SK-N-SH (cell line): ENCODE data around the gene NKX2-2. TPM values are rescaled to one million over a fixed set of nuclear protein-coding genes. Genes with fewer than 3 reads are reported as not detected.

Experiments
- CTCF ChIA-PET: fragments of 300-600, 350-600 bp; formaldehyde crosslinking; extraction: SDS; loops from one replicate; lab custom pipeline; 2021; lab: Yijun Ruan, JAX
- POLR2A ChIA-PET: fragments of 350-600 bp; sonication (Branson Sonifier 250); formaldehyde crosslinking; extraction: SDS; loops from one replicate; lab custom pipeline; 2020; ENCODE audit warnings: antibody characterized with exemption, inconsistent platforms; lab: Yijun Ruan, JAX
- DNase-seq: peaks from one replicate; pipeline ENCODE4 v3.0.0; 2012
- H2AFZ ChIP-seq: fragments of 200-600 bp; sonication (generic); 2 replicates; pipeline ENCODE4 v1.8.1; 2016; ENCODE audit warnings: antibody characterized with exemption, mild to moderate bottlenecking, low read depth
- H3F3A ChIP-seq: fragments of 200-600 bp; sonication (generic); replicated peaks from 2 replicates; pipeline ENCODE3; 2016; ENCODE audit warnings: antibody characterized with exemption, mild to moderate bottlenecking; ENCODE audit not compliant: insufficient read depth
- H3K27ac ChIP-seq, 2 experiments: fragments of 200-500 bp in 1 of 2; fragments of 200-600 bp in 1 of 2; sonication (Bioruptor generic) in 1 of 2; sonication (generic), shearing (Covaris generic) in 1 of 2; 2 replicates each; pipeline versions ENCODE4 v1.5.1 to v1.6.1; 2014 to 2016; ENCODE audit warnings: low read depth in 2 of 2, inconsistent platforms in 1 of 2, low read length in 1 of 2, mild to moderate bottlenecking in 1 of 2, mixed read lengths in 1 of 2
- H3K27me3 ChIP-seq: fragments of 200-600 bp; sonication (generic), shearing (Covaris generic); 2 replicates; pipeline ENCODE4 v1.6.1; 2016; ENCODE audit warnings: mixed run types; ENCODE audit not compliant: insufficient read depth
- H3K36me3 ChIP-seq, 2 experiments: fragments of 200-500 bp in 1 of 2; fragments of 200-600 bp in 1 of 2; sonication (Bioruptor generic) in 1 of 2; sonication (generic) in 1 of 2; replicated peaks in 1 of 2; 2 replicates each; pipeline versions ENCODE3 to v1.5.1; 2014 to 2016; ENCODE audit warnings: low read length in 1 of 2, mild to moderate bottlenecking in 1 of 2; ENCODE audit not compliant: insufficient read depth in 2 of 2, control insufficient read depth in 1 of 2
- H3K4me1 ChIP-seq, 2 experiments: fragments of 200-500 bp in 1 of 2; fragments of 200-600 bp in 1 of 2; sonication (Bioruptor generic) in 1 of 2; sonication (generic), shearing (Covaris generic) in 1 of 2; 2 replicates each; pipeline versions ENCODE4 v1.5.1 to v1.6.1; 2014 to 2016; ENCODE audit warnings: low read depth in 1 of 2, low read length in 1 of 2, mixed run types in 1 of 2; ENCODE audit not compliant: insufficient read depth in 2 of 2, control insufficient read depth in 1 of 2
- H3K4me2 ChIP-seq: fragments of 200-600 bp; sonication (generic), shearing (Covaris generic); 2 replicates; pipeline ENCODE4 v1.6.1; 2017; ENCODE audit warnings: mixed run types
- H3K4me3 ChIP-seq, 2 experiments: fragments of 200-500 bp in 1 of 2; fragments of 200-600 bp in 1 of 2; sonication (Bioruptor generic) in 1 of 2; sonication (generic), shearing (Covaris generic) in 1 of 2; 2 replicates each; pipeline versions ENCODE4 v1.5.1 to v1.8.1; 2014 to 2016; ENCODE audit warnings: low read depth in 2 of 2, inconsistent platforms in 1 of 2, low read length in 1 of 2, mild to moderate bottlenecking in 1 of 2, mixed read lengths in 1 of 2, moderate library complexity in 1 of 2
- H3K79me2 ChIP-seq: fragments of 200-600 bp; sonication (generic); 2 replicates; pipeline ENCODE4 v1.8.1; 2017; ENCODE audit warnings: mild to moderate bottlenecking; ENCODE audit not compliant: insufficient read depth
- H3K9ac ChIP-seq: fragments of 200-600 bp; sonication (generic); 2 replicates; pipeline ENCODE4 v1.6.1; 2017; ENCODE audit warnings: mixed run types
- H3K9me2 ChIP-seq: fragments of 200-600 bp; sonication (generic); 2 replicates; pipeline ENCODE4 v1.6.1; 2017; ENCODE audit warnings: mixed run types
- H3K9me3 ChIP-seq: fragments of 200-600 bp; sonication (generic); 2 replicates; pipeline ENCODE4 v1.6.1; 2017; ENCODE audit warnings: mixed run types, mild to moderate bottlenecking, moderate library complexity
- H4K20me1 ChIP-seq: fragments of 200-600 bp; sonication (generic); 2 replicates; pipeline ENCODE4 v1.6.1; 2017; ENCODE audit warnings: mild to moderate bottlenecking, mixed run types; ENCODE audit not compliant: insufficient read depth
- CHD2 ChIP-seq: fragments of 150-350 bp; IDR thresholded peaks from 2 replicates; pipeline ENCODE4 v1.6.1; 2018; ENCODE audit warnings: low read length; ENCODE audit not compliant: partially characterized antibody
- FOXJ3 ChIP-seq: sonication (generic); formaldehyde crosslinking; IDR thresholded peaks from 2 replicates; pipeline ENCODE4 v1.5.1; 2020; ENCODE audit warnings: mild to moderate bottlenecking, missing genetic modification reagents
- FOXM1 ChIP-seq: IDR thresholded peaks from 2 replicates; pipeline ENCODE4 v1.4.0; 2012; ENCODE audit warnings: low read depth, mild to moderate bottlenecking
- JUND ChIP-seq: IDR thresholded peaks from 2 replicates; pipeline ENCODE4 v1.4.0; 2012
- NFIC ChIP-seq: IDR thresholded peaks from 2 replicates; pipeline ENCODE4 v1.4.0; 2012; ENCODE audit warnings: borderline replicate concordance
- RXRA ChIP-seq: IDR thresholded peaks from 2 replicates; pipeline ENCODE4 v1.4.0; 2012; ENCODE audit warnings: low read depth, mild to moderate bottlenecking, borderline replicate concordance
- SIN3A ChIP-seq: IDR thresholded peaks from 2 replicates; pipeline ENCODE4 v1.6.1; 2012; ENCODE audit warnings: low read depth, mild to moderate bottlenecking, low read length, moderate library complexity, borderline replicate concordance
- TCF12 ChIP-seq: IDR thresholded peaks from 2 replicates; pipeline ENCODE4 v1.4.0; 2012
- YY1 ChIP-seq: IDR thresholded peaks from 2 replicates; pipeline ENCODE4 v1.4.0; 2012; ENCODE audit warnings: low read depth, mild to moderate bottlenecking
- WGBS: methylation state at CpG from one replicate; pipeline ENCODE4 v1.1.6; 2017; ENCODE audit warnings: low lambda C conversion rate; 5-methylcytosine and 5-hydroxymethylcytosine counted together
- polyA plus RNA-seq, 3 experiments: library from polyadenylated mRNA; depleted of rRNA; stranded (reverse); fragments of >200 nt; gene quantifications; 2 replicates each; pipeline ENCODE4 v1.2.3, GENCODE V29; 2012
- TF ChIP-seq, protein P1 (sequence below): IDR thresholded peaks from 2 replicates; pipeline ENCODE4 v1.4.0; 2012; ENCODE audit warnings: low read depth, borderline replicate concordance
- TF ChIP-seq, protein P2 (sequence below): IDR thresholded peaks from 2 replicates; pipeline ENCODE4 v1.4.0; 2012; ENCODE audit warnings: low read depth, borderline replicate concordance
- TF ChIP-seq, protein P3 (sequence below): IDR thresholded peaks from 2 replicates; pipeline ENCODE4; 2012
- TF ChIP-seq, protein P4 (sequence below): fragments of 150-350 bp; IDR thresholded peaks from 2 replicates; pipeline ENCODE4 v1.6.1; 2017; ENCODE audit warnings: antibody characterized with exemption, low read length, low read depth, borderline replicate concordance

The NKX2-2 gene
- polyA plus RNA-seq, 1 of the 3 experiments (the other 2 are of a cell fraction) = not detected

- Histone ChIP-seq H3K9ac (no peak overlapping the region), H3K9me2 (no peaks in the 10 kb centered on the region), H4K20me1 (no peaks in the 10 kb centered on the region), H3F3A (no peaks in the 10 kb centered on the region), H3K4me2 (no peak overlapping the region), H3K4me3 (no peak overlapping the region), H3K27ac (no peak overlapping the region), H3K36me3 (no peaks in the 10 kb centered on the region), H3K27me3 (peaks cover 33% of the 10 kb centered on the region; the same call in 1 of the 2 replicates)
- ChIA-PET CTCF (interaction anchor here (2.7 kb wide), 1 partner anchor 16 kb away, joined by 13 read pairs; no protein-coding TSS in a partner anchor), POLR2A (no interaction called here)
- WGBS = 10% methylated on average over 2 of the region's 2 CpGs
- DNase-seq = no peak
- TF ChIP-seq SIN3A (no peak), NFIC (no peak), FOXM1 (no peak), TCF12 (no peak), YY1 (no peak), JUND (no peak), RXRA (no peak)
- TF ChIP-seq, protein P1, sequence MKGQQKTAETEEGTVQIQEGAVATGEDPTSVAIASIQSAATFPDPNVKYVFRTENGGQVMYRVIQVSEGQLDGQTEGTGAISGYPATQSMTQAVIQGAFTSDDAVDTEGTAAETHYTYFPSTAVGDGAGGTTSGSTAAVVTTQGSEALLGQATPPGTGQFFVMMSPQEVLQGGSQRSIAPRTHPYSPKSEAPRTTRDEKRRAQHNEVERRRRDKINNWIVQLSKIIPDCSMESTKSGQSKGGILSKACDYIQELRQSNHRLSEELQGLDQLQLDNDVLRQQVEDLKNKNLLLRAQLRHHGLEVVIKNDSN = no peak
- TF ChIP-seq, protein P2, sequence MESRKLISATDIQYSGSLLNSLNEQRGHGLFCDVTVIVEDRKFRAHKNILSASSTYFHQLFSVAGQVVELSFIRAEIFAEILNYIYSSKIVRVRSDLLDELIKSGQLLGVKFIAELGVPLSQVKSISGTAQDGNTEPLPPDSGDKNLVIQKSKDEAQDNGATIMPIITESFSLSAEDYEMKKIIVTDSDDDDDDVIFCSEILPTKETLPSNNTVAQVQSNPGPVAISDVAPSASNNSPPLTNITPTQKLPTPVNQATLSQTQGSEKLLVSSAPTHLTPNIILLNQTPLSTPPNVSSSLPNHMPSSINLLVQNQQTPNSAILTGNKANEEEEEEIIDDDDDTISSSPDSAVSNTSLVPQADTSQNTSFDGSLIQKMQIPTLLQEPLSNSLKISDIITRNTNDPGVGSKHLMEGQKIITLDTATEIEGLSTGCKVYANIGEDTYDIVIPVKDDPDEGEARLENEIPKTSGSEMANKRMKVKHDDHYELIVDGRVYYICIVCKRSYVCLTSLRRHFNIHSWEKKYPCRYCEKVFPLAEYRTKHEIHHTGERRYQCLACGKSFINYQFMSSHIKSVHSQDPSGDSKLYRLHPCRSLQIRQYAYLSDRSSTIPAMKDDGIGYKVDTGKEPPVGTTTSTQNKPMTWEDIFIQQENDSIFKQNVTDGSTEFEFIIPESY = no peak
- TF ChIP-seq, protein P3, sequence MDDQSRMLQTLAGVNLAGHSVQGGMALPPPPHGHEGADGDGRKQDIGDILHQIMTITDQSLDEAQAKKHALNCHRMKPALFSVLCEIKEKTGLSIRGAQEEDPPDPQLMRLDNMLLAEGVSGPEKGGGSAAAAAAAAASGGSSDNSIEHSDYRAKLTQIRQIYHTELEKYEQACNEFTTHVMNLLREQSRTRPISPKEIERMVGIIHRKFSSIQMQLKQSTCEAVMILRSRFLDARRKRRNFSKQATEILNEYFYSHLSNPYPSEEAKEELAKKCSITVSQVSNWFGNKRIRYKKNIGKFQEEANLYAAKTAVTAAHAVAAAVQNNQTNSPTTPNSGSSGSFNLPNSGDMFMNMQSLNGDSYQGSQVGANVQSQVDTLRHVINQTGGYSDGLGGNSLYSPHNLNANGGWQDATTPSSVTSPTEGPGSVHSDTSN = no peak
- TF ChIP-seq, protein P4, sequence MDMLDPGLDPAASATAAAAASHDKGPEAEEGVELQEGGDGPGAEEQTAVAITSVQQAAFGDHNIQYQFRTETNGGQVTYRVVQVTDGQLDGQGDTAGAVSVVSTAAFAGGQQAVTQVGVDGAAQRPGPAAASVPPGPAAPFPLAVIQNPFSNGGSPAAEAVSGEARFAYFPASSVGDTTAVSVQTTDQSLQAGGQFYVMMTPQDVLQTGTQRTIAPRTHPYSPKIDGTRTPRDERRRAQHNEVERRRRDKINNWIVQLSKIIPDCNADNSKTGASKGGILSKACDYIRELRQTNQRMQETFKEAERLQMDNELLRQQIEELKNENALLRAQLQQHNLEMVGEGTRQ = no peak
- TF ChIP-seq, all 33 proteins: peak for 0
- Histone ChIP-seq H3K4me1 (no peaks in the 10 kb centered on the region), H3K9me3 (no peaks in the 10 kb centered on the region), H2AFZ (no peak overlapping the region), H3K79me2 (no peaks in the 10 kb centered on the region)
These were observed 42.5 kb upstream of the NKX2-2 start for GRCh38 chr20:21556398-21556797.

DNA sequence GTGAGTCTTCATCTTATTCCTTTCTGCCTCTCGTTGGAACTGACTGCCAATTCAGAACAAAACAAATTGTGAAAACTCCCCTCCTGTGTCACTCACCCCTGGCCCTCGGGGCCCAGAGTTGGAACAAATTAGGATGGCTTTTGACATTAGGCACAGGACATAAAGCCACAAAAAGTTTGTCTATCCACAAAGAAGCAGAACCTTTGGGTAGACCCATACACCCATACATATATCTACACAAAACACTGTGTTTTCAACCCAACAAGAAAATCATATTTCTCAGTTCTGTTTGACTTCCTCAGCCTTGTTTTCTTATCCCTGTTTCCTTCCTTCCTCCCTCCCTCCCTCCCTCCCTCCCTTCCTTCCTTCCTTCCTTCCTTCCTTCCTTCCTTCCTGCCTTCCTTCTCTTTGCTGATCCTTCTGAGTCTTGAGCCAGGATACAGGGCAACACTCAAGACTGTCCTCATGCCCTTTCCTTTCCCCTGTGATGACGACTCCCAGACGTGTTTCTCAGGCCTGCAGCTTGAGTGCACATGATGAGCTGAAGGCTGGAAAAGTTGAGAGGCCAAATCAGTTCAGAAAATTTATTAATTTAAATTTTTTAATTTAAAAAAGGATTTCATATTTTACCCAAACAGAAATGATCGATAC, 41.7 kb upstream of the NKX2-2 start:
- Histone ChIP-seq H3K4me3 (no peak overlapping the region), H3K27ac (no peak overlapping the region), H3K36me3 (no peaks in the 10 kb centered on the region), H3K9me3 (no peaks in the 10 kb centered on the region), H3K4me2 (no peak overlapping the region), H3K9ac (no peak overlapping the region), H2AFZ (no peak overlapping the region), H4K20me1 (no peaks in the 10 kb centered on the region), H3F3A (no peaks in the 10 kb centered on the region), H3K27me3 (peaks cover 27% of the 10 kb centered on the region; the same call in 1 of the 2 replicates), H3K79me2 (no peaks in the 10 kb centered on the region), H3K9me2 (no peaks in the 10 kb centered on the region), H3K4me1 (no peaks in the 10 kb centered on the region)
- DNase-seq = no peak
- WGBS = under 1% methylated on average over 5 of the region's 5 CpGs
- CTCF ChIA-PET = interaction anchor here (1.1 kb wide), 1 partner anchor 695 kb away, joined by 3 read pairs; no protein-coding TSS in a partner anchor
- POLR2A ChIA-PET = no interaction called here
- TF ChIP-seq CHD2 (no peak), RXRA (no peak), FOXJ3 (CRISPR knock-in tag) (no peak), NFIC (no peak)
- TF ChIP-seq, protein P3 = no peak
